SK-N-SH (cell line): Measurements from ENCODE around the gene U2AF1L4. TPM values are rescaled to one million over a fixed set of nuclear protein-coding genes. Genes with fewer than 3 reads are reported as not detected.

ENCODE experiments used
- CTCF ChIA-PET: fragments of 300-600, 350-600 bp; formaldehyde crosslinking; extraction: SDS; loops from one replicate; lab custom pipeline; 2021; lab: Yijun Ruan, JAX
- POLR2A ChIA-PET: fragments of 350-600 bp; sonication (Branson Sonifier 250); formaldehyde crosslinking; extraction: SDS; loops from one replicate; lab custom pipeline; 2020; ENCODE audit warnings: antibody characterized with exemption, inconsistent platforms; lab: Yijun Ruan, JAX
- DNase-seq: peaks from one replicate; pipeline ENCODE4 v3.0.0; 2012
- H2AFZ ChIP-seq: fragments of 200-600 bp; sonication (generic); 2 replicates; pipeline ENCODE4 v1.8.1; 2016; ENCODE audit warnings: antibody characterized with exemption, mild to moderate bottlenecking, low read depth
- H3F3A ChIP-seq: fragments of 200-600 bp; sonication (generic); replicated peaks from 2 replicates; pipeline ENCODE3; 2016; ENCODE audit warnings: antibody characterized with exemption, mild to moderate bottlenecking; ENCODE audit not compliant: insufficient read depth
- H3K27ac ChIP-seq, 2 experiments: fragments of 200-500 bp in 1 of 2; fragments of 200-600 bp in 1 of 2; sonication (Bioruptor generic) in 1 of 2; sonication (generic), shearing (Covaris generic) in 1 of 2; 2 replicates each; pipeline versions ENCODE4 v1.5.1 to v1.6.1; 2014 to 2016; ENCODE audit warnings: low read depth in 2 of 2, inconsistent platforms in 1 of 2, low read length in 1 of 2, mild to moderate bottlenecking in 1 of 2, mixed read lengths in 1 of 2
- H3K27me3 ChIP-seq: fragments of 200-600 bp; sonication (generic), shearing (Covaris generic); 2 replicates; pipeline ENCODE4 v1.6.1; 2016; ENCODE audit warnings: mixed run types; ENCODE audit not compliant: insufficient read depth
- H3K36me3 ChIP-seq, 2 experiments: fragments of 200-500 bp in 1 of 2; fragments of 200-600 bp in 1 of 2; sonication (Bioruptor generic) in 1 of 2; sonication (generic) in 1 of 2; replicated peaks in 1 of 2; 2 replicates each; pipeline versions ENCODE3 to v1.5.1; 2014 to 2016; ENCODE audit warnings: low read length in 1 of 2, mild to moderate bottlenecking in 1 of 2; ENCODE audit not compliant: insufficient read depth in 2 of 2, control insufficient read depth in 1 of 2
- H3K4me1 ChIP-seq, 2 experiments: fragments of 200-500 bp in 1 of 2; fragments of 200-600 bp in 1 of 2; sonication (Bioruptor generic) in 1 of 2; sonication (generic), shearing (Covaris generic) in 1 of 2; 2 replicates each; pipeline versions ENCODE4 v1.5.1 to v1.6.1; 2014 to 2016; ENCODE audit warnings: low read depth in 1 of 2, low read length in 1 of 2, mixed run types in 1 of 2; ENCODE audit not compliant: insufficient read depth in 2 of 2, control insufficient read depth in 1 of 2
- H3K4me2 ChIP-seq: fragments of 200-600 bp; sonication (generic), shearing (Covaris generic); 2 replicates; pipeline ENCODE4 v1.6.1; 2017; ENCODE audit warnings: mixed run types
- H3K4me3 ChIP-seq, 2 experiments: fragments of 200-500 bp in 1 of 2; fragments of 200-600 bp in 1 of 2; sonication (Bioruptor generic) in 1 of 2; sonication (generic), shearing (Covaris generic) in 1 of 2; 2 replicates each; pipeline versions ENCODE4 v1.5.1 to v1.8.1; 2014 to 2016; ENCODE audit warnings: low read depth in 2 of 2, inconsistent platforms in 1 of 2, low read length in 1 of 2, mild to moderate bottlenecking in 1 of 2, mixed read lengths in 1 of 2, moderate library complexity in 1 of 2
- H3K79me2 ChIP-seq: fragments of 200-600 bp; sonication (generic); 2 replicates; pipeline ENCODE4 v1.8.1; 2017; ENCODE audit warnings: mild to moderate bottlenecking; ENCODE audit not compliant: insufficient read depth
- H3K9ac ChIP-seq: fragments of 200-600 bp; sonication (generic); 2 replicates; pipeline ENCODE4 v1.6.1; 2017; ENCODE audit warnings: mixed run types
- H3K9me2 ChIP-seq: fragments of 200-600 bp; sonication (generic); 2 replicates; pipeline ENCODE4 v1.6.1; 2017; ENCODE audit warnings: mixed run types
- H3K9me3 ChIP-seq: fragments of 200-600 bp; sonication (generic); 2 replicates; pipeline ENCODE4 v1.6.1; 2017; ENCODE audit warnings: mixed run types, mild to moderate bottlenecking, moderate library complexity
- H4K20me1 ChIP-seq: fragments of 200-600 bp; sonication (generic); 2 replicates; pipeline ENCODE4 v1.6.1; 2017; ENCODE audit warnings: mild to moderate bottlenecking, mixed run types; ENCODE audit not compliant: insufficient read depth
- CHD2 ChIP-seq: fragments of 150-350 bp; IDR thresholded peaks from 2 replicates; pipeline ENCODE4 v1.6.1; 2018; ENCODE audit warnings: low read length; ENCODE audit not compliant: partially characterized antibody
- FOXJ3 ChIP-seq: sonication (generic); formaldehyde crosslinking; IDR thresholded peaks from 2 replicates; pipeline ENCODE4 v1.5.1; 2020; ENCODE audit warnings: mild to moderate bottlenecking, missing genetic modification reagents
- FOXM1 ChIP-seq: IDR thresholded peaks from 2 replicates; pipeline ENCODE4 v1.4.0; 2012; ENCODE audit warnings: low read depth, mild to moderate bottlenecking
- JUND ChIP-seq: IDR thresholded peaks from 2 replicates; pipeline ENCODE4 v1.4.0; 2012
- MEF2A ChIP-seq: IDR thresholded peaks from 2 replicates; pipeline ENCODE4 v1.4.0; 2012; ENCODE audit warnings: low read depth, borderline replicate concordance
- NRF1 ChIP-seq: IDR thresholded peaks from 2 replicates; pipeline ENCODE4 v1.6.1; 2012; ENCODE audit warnings: low read depth, mild to moderate bottlenecking, low read length
- SMC3 ChIP-seq: IDR thresholded peaks from 2 replicates; pipeline ENCODE4 v1.6.1; 2012; ENCODE audit warnings: low read depth, low read length, improper control_type of control experiment
- WGBS: methylation state at CpG from one replicate; pipeline ENCODE4 v1.1.6; 2017; ENCODE audit warnings: low lambda C conversion rate; 5-methylcytosine and 5-hydroxymethylcytosine counted together
- polyA plus RNA-seq, 3 experiments: library from polyadenylated mRNA; depleted of rRNA; stranded (reverse); fragments of >200 nt; gene quantifications; 2 replicates each; pipeline ENCODE4 v1.2.3, GENCODE V29; 2012
- TF ChIP-seq, protein P1 (sequence below): fragments of 150-350 bp; IDR thresholded peaks from 2 replicates; pipeline ENCODE4 v1.6.1; 2017; ENCODE audit warnings: antibody characterized with exemption, low read length, low read depth, borderline replicate concordance
- TF ChIP-seq, protein P2 (sequence below): IDR thresholded peaks from 2 replicates; pipeline ENCODE4; 2012
- TF ChIP-seq, protein P3 (sequence below): IDR thresholded peaks from 2 replicates; pipeline ENCODE4 v1.6.1; 2012; ENCODE audit warnings: mild to moderate bottlenecking, low read depth, low read length, moderate library complexity
- TF ChIP-seq, protein P4 (sequence below): IDR thresholded peaks from 2 replicates; pipeline ENCODE4 v1.4.0; 2012; ENCODE audit warnings: low read depth, borderline replicate concordance

The U2AF1L4 gene
- polyA plus RNA-seq, 1 of the 3 experiments (the other 2 are of a cell fraction) = 25.9 TPM

DNA sequence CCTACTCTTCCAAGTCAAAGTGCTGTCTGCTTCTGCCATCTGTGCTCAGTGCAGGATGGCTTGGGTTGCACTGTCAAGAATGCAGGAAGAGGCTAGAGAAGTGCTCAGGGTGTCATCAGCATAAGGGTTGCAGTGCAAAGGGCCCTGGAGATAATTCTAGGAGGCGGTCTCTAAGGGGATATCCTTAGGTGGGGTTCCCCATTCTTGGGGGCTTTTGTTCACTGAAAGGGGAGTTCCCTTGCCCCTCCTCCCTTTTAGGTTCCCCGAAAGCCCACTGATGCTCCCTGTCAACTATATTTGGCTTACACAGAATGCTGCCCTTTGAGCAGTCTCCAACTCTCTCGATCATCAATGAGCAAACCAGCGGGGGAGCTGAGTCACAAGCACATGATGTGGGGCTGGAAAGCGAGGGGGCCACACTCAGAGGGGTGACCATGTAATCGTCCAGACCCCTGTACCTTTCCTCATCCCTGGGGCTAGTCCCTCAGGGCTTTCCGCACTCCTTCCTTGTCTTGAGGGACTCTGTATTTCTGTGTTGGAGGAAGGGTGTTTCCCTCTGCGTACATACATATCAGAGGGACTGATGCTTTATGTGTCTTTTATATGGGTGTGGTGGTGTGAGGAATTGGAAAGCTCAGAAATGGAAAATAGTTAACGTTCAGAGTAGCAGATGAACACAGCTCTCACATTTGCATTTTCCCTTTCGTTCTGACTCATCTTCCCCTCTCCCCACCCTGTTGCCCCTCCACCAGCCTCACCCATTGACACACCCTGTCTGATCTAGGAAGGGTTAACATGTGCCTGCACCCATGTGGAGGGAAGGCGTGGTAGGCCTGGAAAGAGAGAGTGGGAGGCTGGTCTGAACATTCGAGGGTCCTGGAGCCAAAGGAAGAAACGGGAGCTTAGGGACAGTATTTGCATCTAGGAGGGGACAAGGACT, 34.2 kb downstream of the U2AF1L4 start:
- no peaks in the 10 kb centered on the region for H4K20me1 ChIP-seq
- POLR2A ChIA-PET = interaction anchor here (0.7 kb wide), 1 partner anchor 65 kb away, joined by 4 read pairs; no protein-coding TSS in a partner anchor
- H3K36me3 ChIP-seq = no peaks in the 10 kb centered on the region
- CTCF ChIA-PET = interaction anchor here (1.2 to 2.1 kb wide), 5 partner anchors 8 to 162 kb away, joined by 3 to 7 read pairs (median 5); no protein-coding TSS in a partner anchor
- H3K27ac ChIP-seq = no peak overlapping the region
- no peak for DNase-seq
- TF ChIP-seq, protein P1, sequence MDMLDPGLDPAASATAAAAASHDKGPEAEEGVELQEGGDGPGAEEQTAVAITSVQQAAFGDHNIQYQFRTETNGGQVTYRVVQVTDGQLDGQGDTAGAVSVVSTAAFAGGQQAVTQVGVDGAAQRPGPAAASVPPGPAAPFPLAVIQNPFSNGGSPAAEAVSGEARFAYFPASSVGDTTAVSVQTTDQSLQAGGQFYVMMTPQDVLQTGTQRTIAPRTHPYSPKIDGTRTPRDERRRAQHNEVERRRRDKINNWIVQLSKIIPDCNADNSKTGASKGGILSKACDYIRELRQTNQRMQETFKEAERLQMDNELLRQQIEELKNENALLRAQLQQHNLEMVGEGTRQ = no peak
- no peak for TF ChIP-seq FOXM1
- TF ChIP-seq, protein P2, sequence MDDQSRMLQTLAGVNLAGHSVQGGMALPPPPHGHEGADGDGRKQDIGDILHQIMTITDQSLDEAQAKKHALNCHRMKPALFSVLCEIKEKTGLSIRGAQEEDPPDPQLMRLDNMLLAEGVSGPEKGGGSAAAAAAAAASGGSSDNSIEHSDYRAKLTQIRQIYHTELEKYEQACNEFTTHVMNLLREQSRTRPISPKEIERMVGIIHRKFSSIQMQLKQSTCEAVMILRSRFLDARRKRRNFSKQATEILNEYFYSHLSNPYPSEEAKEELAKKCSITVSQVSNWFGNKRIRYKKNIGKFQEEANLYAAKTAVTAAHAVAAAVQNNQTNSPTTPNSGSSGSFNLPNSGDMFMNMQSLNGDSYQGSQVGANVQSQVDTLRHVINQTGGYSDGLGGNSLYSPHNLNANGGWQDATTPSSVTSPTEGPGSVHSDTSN = no peak
- TF ChIP-seq NRF1 = no peak
- no peaks in the 10 kb centered on the region for H3K79me2 ChIP-seq
- peaks cover 3 to 7% of the 10 kb centered on the region in 2 experiments; a peak in 2 of 4 replicates for H3K4me1 ChIP-seq
- no peak overlapping the region for H3K4me2 ChIP-seq
- no peaks in the 10 kb centered on the region for H3K9me3 ChIP-seq
- H3F3A ChIP-seq = no peaks in the 10 kb centered on the region
- H3K4me3 ChIP-seq = no peak overlapping the region
- H2AFZ ChIP-seq = no peak overlapping the region
- WGBS = 37% methylated on average over 13 of the region's 13 CpGs
- H3K9ac ChIP-seq = no peak overlapping the region
- no peaks in the 10 kb centered on the region for H3K27me3 ChIP-seq
- H3K9me2 ChIP-seq = no peaks in the 10 kb centered on the region

DNA sequence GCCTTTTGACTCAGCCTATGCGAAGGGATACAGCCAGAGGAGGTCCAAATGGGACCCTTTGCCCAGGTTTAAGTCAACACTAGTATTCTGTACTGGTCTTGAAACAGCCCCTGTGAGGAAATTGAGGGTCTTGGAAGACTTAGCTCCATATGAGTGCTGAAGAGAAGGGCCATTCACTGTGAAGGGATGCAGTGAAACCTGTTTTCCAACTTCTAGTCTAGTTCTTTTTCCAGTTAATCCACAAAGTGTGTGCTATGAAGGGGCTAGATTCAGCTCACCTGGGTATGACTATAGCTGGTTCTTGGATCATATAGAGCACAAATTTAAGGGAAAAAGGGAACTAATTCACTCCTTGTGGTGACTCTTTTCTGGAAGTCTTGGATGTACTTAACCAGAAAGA, 36.8 kb downstream of the U2AF1L4 start:
- Histone ChIP-seq H3K4me2 (no peak overlapping the region), H3K4me1 (no peaks in the 10 kb centered on the region), H4K20me1 (no peaks in the 10 kb centered on the region), H3F3A (no peaks in the 10 kb centered on the region), H3K9me3 (no peaks in the 10 kb centered on the region), H3K9ac (no peak overlapping the region), H3K4me3 (no peak overlapping the region), H3K79me2 (no peaks in the 10 kb centered on the region), H2AFZ (no peak overlapping the region), H3K27me3 (no peaks in the 10 kb centered on the region), H3K27ac (no peak overlapping the region), H3K9me2 (no peaks in the 10 kb centered on the region), H3K36me3 (no peaks in the 10 kb centered on the region)
- 45% methylated on average over 1 of the region's 1 CpG for WGBS
- CTCF ChIA-PET = interaction anchor here (1.8 kb wide), 1 partner anchor 15 kb away, joined by 6 read pairs; no protein-coding TSS in a partner anchor
- TF ChIP-seq SMC3 = no peak
- no peak for TF ChIP-seq CHD2
- TF ChIP-seq, protein P3, sequence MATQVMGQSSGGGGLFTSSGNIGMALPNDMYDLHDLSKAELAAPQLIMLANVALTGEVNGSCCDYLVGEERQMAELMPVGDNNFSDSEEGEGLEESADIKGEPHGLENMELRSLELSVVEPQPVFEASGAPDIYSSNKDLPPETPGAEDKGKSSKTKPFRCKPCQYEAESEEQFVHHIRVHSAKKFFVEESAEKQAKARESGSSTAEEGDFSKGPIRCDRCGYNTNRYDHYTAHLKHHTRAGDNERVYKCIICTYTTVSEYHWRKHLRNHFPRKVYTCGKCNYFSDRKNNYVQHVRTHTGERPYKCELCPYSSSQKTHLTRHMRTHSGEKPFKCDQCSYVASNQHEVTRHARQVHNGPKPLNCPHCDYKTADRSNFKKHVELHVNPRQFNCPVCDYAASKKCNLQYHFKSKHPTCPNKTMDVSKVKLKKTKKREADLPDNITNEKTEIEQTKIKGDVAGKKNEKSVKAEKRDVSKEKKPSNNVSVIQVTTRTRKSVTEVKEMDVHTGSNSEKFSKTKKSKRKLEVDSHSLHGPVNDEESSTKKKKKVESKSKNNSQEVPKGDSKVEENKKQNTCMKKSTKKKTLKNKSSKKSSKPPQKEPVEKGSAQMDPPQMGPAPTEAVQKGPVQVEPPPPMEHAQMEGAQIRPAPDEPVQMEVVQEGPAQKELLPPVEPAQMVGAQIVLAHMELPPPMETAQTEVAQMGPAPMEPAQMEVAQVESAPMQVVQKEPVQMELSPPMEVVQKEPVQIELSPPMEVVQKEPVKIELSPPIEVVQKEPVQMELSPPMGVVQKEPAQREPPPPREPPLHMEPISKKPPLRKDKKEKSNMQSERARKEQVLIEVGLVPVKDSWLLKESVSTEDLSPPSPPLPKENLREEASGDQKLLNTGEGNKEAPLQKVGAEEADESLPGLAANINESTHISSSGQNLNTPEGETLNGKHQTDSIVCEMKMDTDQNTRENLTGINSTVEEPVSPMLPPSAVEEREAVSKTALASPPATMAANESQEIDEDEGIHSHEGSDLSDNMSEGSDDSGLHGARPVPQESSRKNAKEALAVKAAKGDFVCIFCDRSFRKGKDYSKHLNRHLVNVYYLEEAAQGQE = no peak
- no peak for TF ChIP-seq MEF2A
- TF ChIP-seq, protein P4, sequence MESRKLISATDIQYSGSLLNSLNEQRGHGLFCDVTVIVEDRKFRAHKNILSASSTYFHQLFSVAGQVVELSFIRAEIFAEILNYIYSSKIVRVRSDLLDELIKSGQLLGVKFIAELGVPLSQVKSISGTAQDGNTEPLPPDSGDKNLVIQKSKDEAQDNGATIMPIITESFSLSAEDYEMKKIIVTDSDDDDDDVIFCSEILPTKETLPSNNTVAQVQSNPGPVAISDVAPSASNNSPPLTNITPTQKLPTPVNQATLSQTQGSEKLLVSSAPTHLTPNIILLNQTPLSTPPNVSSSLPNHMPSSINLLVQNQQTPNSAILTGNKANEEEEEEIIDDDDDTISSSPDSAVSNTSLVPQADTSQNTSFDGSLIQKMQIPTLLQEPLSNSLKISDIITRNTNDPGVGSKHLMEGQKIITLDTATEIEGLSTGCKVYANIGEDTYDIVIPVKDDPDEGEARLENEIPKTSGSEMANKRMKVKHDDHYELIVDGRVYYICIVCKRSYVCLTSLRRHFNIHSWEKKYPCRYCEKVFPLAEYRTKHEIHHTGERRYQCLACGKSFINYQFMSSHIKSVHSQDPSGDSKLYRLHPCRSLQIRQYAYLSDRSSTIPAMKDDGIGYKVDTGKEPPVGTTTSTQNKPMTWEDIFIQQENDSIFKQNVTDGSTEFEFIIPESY = no peak
- no peak for TF ChIP-seq FOXJ3
- TF ChIP-seq JUND = no peak
- POLR2A ChIA-PET = no interaction called here
- DNase-seq = no peak
